Transverse colon (tissue), 4 donors: Measurements from ENCODE around the gene TPM4.

ENCODE experiments used
- EP300 ChIP-seq: sonication (generic); formaldehyde crosslinking; IDR thresholded peaks from one replicate; pipeline ENCODE4 v1.6.1; 2017; ENCODE audit warnings: antibody characterized with exemption, low read depth
- POLR2A ChIP-seq: fragments of 450-650 bp; IDR thresholded peaks from one replicate; pipeline ENCODE4 v1.6.1; 2016; ENCODE audit warnings: antibody characterized with exemption, mild to moderate bottlenecking, moderate library complexity
- POLR2AphosphoS5 ChIP-seq, 3 donors: sonication (generic); formaldehyde crosslinking; IDR thresholded peaks; one replicate each; pipeline ENCODE4 v1.6.1; 2016; ENCODE audit warnings: antibody characterized with exemption in 3 of 3
- TF ChIP-seq, protein P1 (sequence below), 5 experiments: fragments of 200-600 bp in 3 of 5; fragments of 450-650 bp in 2 of 5; sonication (generic) in 3 of 5; IDR thresholded peaks; 1 replicate in 2 of 5; 2 replicates in 3 of 5; pipeline ENCODE4 v1.5.1; 2016 to 2017; ENCODE audit warnings: antibody characterized with exemption in 5 of 5, inconsistent platforms in 3 of 5, mild to moderate bottlenecking in 2 of 5, moderate library complexity in 1 of 5

DNA sequence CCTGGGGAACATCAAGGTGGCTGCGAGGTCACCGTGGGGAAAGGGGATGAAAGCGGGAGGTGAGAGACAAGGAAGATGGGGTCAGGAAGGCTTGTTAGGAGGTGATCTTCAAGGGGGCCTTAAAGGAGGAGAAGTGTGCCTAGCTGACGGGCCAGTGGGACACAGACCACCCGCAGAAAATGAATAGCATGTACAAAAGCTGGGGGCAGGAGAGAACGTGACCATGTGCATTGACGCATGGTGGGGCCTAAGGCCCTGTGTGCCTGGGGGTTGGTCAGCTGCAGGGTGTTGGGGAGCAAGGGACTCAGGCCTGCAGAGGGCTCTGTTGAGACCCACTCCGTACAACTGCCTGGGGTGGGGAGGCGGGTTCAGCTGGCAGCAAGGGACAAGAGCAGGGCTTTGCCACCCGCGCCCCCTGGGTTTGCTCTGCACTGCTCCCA is 41.3 kb downstream of the TPM4 start:
- TF ChIP-seq POLR2A (no peak), POLR2AphosphoS5 (IDR thresholded peaks at IDR 0.05) (no peak), EP300 (no peak)
- TF ChIP-seq, protein P1, sequence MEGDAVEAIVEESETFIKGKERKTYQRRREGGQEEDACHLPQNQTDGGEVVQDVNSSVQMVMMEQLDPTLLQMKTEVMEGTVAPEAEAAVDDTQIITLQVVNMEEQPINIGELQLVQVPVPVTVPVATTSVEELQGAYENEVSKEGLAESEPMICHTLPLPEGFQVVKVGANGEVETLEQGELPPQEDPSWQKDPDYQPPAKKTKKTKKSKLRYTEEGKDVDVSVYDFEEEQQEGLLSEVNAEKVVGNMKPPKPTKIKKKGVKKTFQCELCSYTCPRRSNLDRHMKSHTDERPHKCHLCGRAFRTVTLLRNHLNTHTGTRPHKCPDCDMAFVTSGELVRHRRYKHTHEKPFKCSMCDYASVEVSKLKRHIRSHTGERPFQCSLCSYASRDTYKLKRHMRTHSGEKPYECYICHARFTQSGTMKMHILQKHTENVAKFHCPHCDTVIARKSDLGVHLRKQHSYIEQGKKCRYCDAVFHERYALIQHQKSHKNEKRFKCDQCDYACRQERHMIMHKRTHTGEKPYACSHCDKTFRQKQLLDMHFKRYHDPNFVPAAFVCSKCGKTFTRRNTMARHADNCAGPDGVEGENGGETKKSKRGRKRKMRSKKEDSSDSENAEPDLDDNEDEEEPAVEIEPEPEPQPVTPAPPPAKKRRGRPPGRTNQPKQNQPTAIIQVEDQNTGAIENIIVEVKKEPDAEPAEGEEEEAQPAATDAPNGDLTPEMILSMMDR (IDR thresholded peaks at IDR 0.05) = no peak
